K562 (cell line): ENCODE results near the gene CABLES1. TPM values are rescaled to one million over a fixed set of nuclear protein-coding genes. Genes with fewer than 3 reads are reported as not detected.

Source experiments
- ATAC-seq: fragments of 200-7000 bp; cut with Tn5 transposase; 3 replicates; pipeline ENCODE4 v1.9.1; 2020; ENCODE audit warnings: moderate library complexity
- BruUV-seq: library from RNA; stranded (reverse); fragments of 400-500 nt; replicated peaks from 2 replicates; lab custom pipeline; 2021; lab: Mats Ljungman, UMichigan
- CTCF ChIA-PET: fragments of 300-600 bp; formaldehyde crosslinking; extraction: SDS; loops from one replicate; lab custom pipeline; 2021; ENCODE audit warnings: low intra/inter-chr PET ratio; lab: Yijun Ruan, JAX
- POLR2A ChIA-PET: fragments of 300-600, 350-650 bp; sonication (Branson Sonifier 250); formaldehyde crosslinking; extraction: SDS; loops from one replicate; lab custom pipeline; 2021; ENCODE audit warnings: antibody characterized with exemption, inconsistent platforms; lab: Yijun Ruan, JAX
- DNase-seq, 4 experiments: peaks; one replicate each; pipeline versions ENCODE4 v3.0.0 to v3.0.0-alpha.2; 2011 to 2018; ENCODE audit warnings: low spot score in 3 of 4, mixed read lengths in 3 of 4; ENCODE audit errors: extremely low read depth in 1 of 4
- FAIRE-seq: peaks from 2 replicates; lab custom pipeline; 2011; peaks lifted over from hg19 to GRCh38; lab: Jason Lieb, UNC
- H2AFZ ChIP-seq: 2 replicates; pipeline ENCODE4 v1.6.0; 2011; ENCODE audit warnings: low read depth, low read length, control low read depth, inconsistent platforms
- H3K27ac ChIP-seq: fragments of 200-600 bp; 3 replicates; pipeline ENCODE4 v1.8.0; 2011; ENCODE audit warnings: low read depth, mild to moderate bottlenecking, control low read depth, inconsistent platforms, low read length, moderate library complexity, mixed read lengths; ENCODE audit errors: extremely low read depth
- H3K27me3 ChIP-seq, 2 experiments: fragments of 300-600 bp in 1 of 2; 2 replicates in 1 of 2; 3 replicates in 1 of 2; pipeline versions ENCODE4 v1.6.0 to v1.8.0; 2011; ENCODE audit warnings: inconsistent platforms in 2 of 2, low read length in 2 of 2, mild to moderate bottlenecking in 1 of 2, mixed read lengths in 1 of 2, moderate library complexity in 1 of 2; ENCODE audit not compliant: control insufficient read depth in 2 of 2, insufficient read depth in 2 of 2
- H3K36me3 ChIP-seq: fragments of 300-600 bp; 3 replicates; pipeline ENCODE4 v1.8.0; 2011; ENCODE audit warnings: mild to moderate bottlenecking, low read length, inconsistent platforms; ENCODE audit not compliant: control insufficient read depth, insufficient read depth
- H3K4me1 ChIP-seq, 2 experiments: fragments of 200-600 bp in 1 of 2; replicated peaks in 1 of 2; 2 replicates in 1 of 2; 3 replicates in 1 of 2; pipeline versions ENCODE4 v1.5.1 to v1.8.0; 2011; ENCODE audit warnings: inconsistent platforms in 2 of 2, low read length in 2 of 2, mild to moderate bottlenecking in 1 of 2, mixed read lengths in 1 of 2, moderate library complexity in 1 of 2; ENCODE audit not compliant: control insufficient read depth in 2 of 2, insufficient read depth in 2 of 2
- H3K4me2 ChIP-seq: 2 replicates; pipeline ENCODE4 v1.6.1; 2011; ENCODE audit warnings: low read length, control low read depth, inconsistent platforms, mixed read lengths; ENCODE audit not compliant: insufficient read depth
- H3K4me3 ChIP-seq: fragments of 200-600 bp; sonication (generic), shearing (Covaris generic); 2 replicates; pipeline ENCODE4 v1.5.1; 2016; ENCODE audit warnings: control low read depth, inconsistent platforms
- H3K79me2 ChIP-seq: fragments of 200-600 bp; 3 replicates; pipeline ENCODE4 v1.8.0; 2011; ENCODE audit warnings: low read length, inconsistent platforms; ENCODE audit not compliant: control insufficient read depth, insufficient read depth
- H3K9ac ChIP-seq, 2 experiments: 2 replicates each; pipeline versions ENCODE4 v1.6.0 to v1.6.1; 2011; ENCODE audit warnings: low read depth in 2 of 2, low read length in 2 of 2, control low read depth in 1 of 2, inconsistent platforms in 1 of 2, mild to moderate bottlenecking in 1 of 2, mixed read lengths in 1 of 2; ENCODE audit not compliant: insufficient read depth in 1 of 2
- H3K9me1 ChIP-seq: one replicate; pipeline ENCODE4 v1.6.0; 2011; ENCODE audit warnings: inconsistent platforms, mild to moderate bottlenecking, low read length, moderate library complexity; ENCODE audit not compliant: control insufficient read depth, insufficient read depth
- H3K9me3 ChIP-seq: replicated peaks from 2 replicates; pipeline ENCODE4 v1.5.1; 2011; ENCODE audit warnings: low read depth, low read length, inconsistent platforms; ENCODE audit not compliant: control insufficient read depth, insufficient read depth
- H4K20me1 ChIP-seq: replicated peaks from 2 replicates; pipeline ENCODE4 v1.6.1; 2011; ENCODE audit warnings: low read length, inconsistent platforms, mixed read lengths; ENCODE audit not compliant: control insufficient read depth, insufficient read depth
- ADNP ChIP-seq: fragments of 200-800 bp; sonication (Bioruptor generic); IDR thresholded peaks from 2 replicates; pipeline ENCODE4 v1.6.1; 2016; ENCODE audit warnings: missing genetic modification characterization, missing compliant biosample characterization
- CREB1 ChIP-seq, 2 experiments: sonication (generic) in 1 of 2; formaldehyde crosslinking in 1 of 2; IDR thresholded peaks; 2 replicates each; pipeline versions ENCODE4 v1.6.1 to v1.8.0; 2012 to 2022; ENCODE audit warnings: inconsistent platforms in 1 of 2, mild to moderate bottlenecking in 1 of 2, missing genetic modification reagents in 1 of 2, moderate library complexity in 1 of 2
- DDX20 ChIP-seq: fragments of 450-650 bp; IDR thresholded peaks from 2 replicates; pipeline ENCODE4 v1.6.1; 2016; ENCODE audit warnings: missing genetic modification characterization, low read depth, mild to moderate bottlenecking, missing compliant biosample characterization, moderate library complexity
- ELF4 ChIP-seq: fragments of 450-650 bp; formaldehyde crosslinking; IDR thresholded peaks from 2 replicates; pipeline ENCODE4 v1.4.0; 2022; ENCODE audit warnings: missing genetic modification characterization
- ETV5 ChIP-seq: sonication (generic); formaldehyde crosslinking; IDR thresholded peaks from 2 replicates; pipeline ENCODE4 v1.4.0; 2020; ENCODE audit warnings: low read depth, mild to moderate bottlenecking, missing genetic modification reagents
- KLF13 ChIP-seq: fragments of 450-650 bp; IDR thresholded peaks from 2 replicates; pipeline ENCODE4 v1.6.1; 2016; ENCODE audit warnings: missing genetic modification characterization, low read depth, mild to moderate bottlenecking, missing compliant biosample characterization, moderate library complexity, borderline replicate concordance
- KLF6 ChIP-seq: fragments of 250-450 bp; sonication (Bioruptor Pico); IDR thresholded peaks from 2 replicates; pipeline ENCODE4 v1.4.0; 2020; ENCODE audit warnings: mild to moderate bottlenecking, moderate library complexity, borderline replicate concordance
- MCM7 ChIP-seq, 2 experiments: fragments of 450-650 bp; IDR thresholded peaks; 2 replicates each; pipeline ENCODE4 v1.6.1; 2016 to 2018
- NCOA1 ChIP-seq: fragments of 450-650 bp; IDR thresholded peaks from 2 replicates; pipeline ENCODE4 v1.6.1; 2016; ENCODE audit warnings: low read depth
- PTRF ChIP-seq: fragments of 450-650 bp; IDR thresholded peaks from 2 replicates; pipeline ENCODE4 v1.6.1; 2016; ENCODE audit warnings: mild to moderate bottlenecking, missing genetic modification characterization, missing compliant biosample characterization
- RAD21 ChIP-seq, 2 experiments: fragments of 250-450 bp in 1 of 2; fragments of 450-650 bp in 1 of 2; sonication (Bioruptor Pico) in 1 of 2; formaldehyde crosslinking in 1 of 2; IDR thresholded peaks in 1 of 2; conservative IDR thresholded peaks in 1 of 2; 2 replicates each; pipeline versions ENCODE4 v1.4.0 to v1.8.0; 2020 to 2022; ENCODE audit warnings: mild to moderate bottlenecking in 2 of 2, moderate library complexity in 1 of 2
- STAT5B ChIP-seq: fragments of 250-450 bp; sonication (Bioruptor Pico); IDR thresholded peaks from 2 replicates; pipeline ENCODE4 v1.8.0; 2021; ENCODE audit warnings: mild to moderate bottlenecking, inconsistent platforms
- TFAM ChIP-seq: fragments of 250-450 bp; sonication (Bioruptor Pico); conservative IDR thresholded peaks from 2 replicates; pipeline ENCODE4 v1.5.0; 2021; ENCODE audit warnings: mild to moderate bottlenecking, moderate library complexity
- ZNF124 ChIP-seq: sonication (generic); formaldehyde crosslinking; IDR thresholded peaks from 2 replicates; pipeline ENCODE4 v1.8.1; 2022; ENCODE audit warnings: missing genetic modification reagents
- ZNF175 ChIP-seq: fragments of 200-800 bp; sonication (Bioruptor generic); IDR thresholded peaks from 2 replicates; pipeline ENCODE4 v1.6.1; 2016; ENCODE audit warnings: low read depth, mild to moderate bottlenecking, missing genetic modification characterization, missing compliant biosample characterization
- ZNF76 ChIP-seq: fragments of 250-450 bp; sonication (Bioruptor Pico); IDR thresholded peaks from 2 replicates; pipeline ENCODE4 v1.4.0; 2020; ENCODE audit warnings: mild to moderate bottlenecking, moderate library complexity, borderline replicate concordance
- ZNF780A ChIP-seq: fragments of 250-450 bp; sonication (Bioruptor Pico); IDR thresholded peaks from 2 replicates; pipeline ENCODE4 v1.5.0; 2021; ENCODE audit warnings: mild to moderate bottlenecking
- WGBS: fragments of 100-300 bp; shearing (Covaris generic); methylation state at CpG from one replicate; pipeline ENCODE4 v1.1.6; 2016; ENCODE audit warnings: low coverage, mixed read lengths; ENCODE audit not compliant: insufficient coverage; ENCODE audit errors: missing lambda C conversion rate; 5-methylcytosine and 5-hydroxymethylcytosine counted together
- in situ Hi-C: fragments of 300-500 bp; cut with MboI; formaldehyde crosslinking; loops from 4 replicates; pipeline ENCODE4 v1.15.0; 2018; ENCODE audit warnings: inconsistent platforms, mixed read lengths
- intact Hi-C: fragments of 100-400 bp; cut with micrococcal nuclease; formaldehyde crosslinking; loops from 2 replicates; pipeline ENCODE4 v1.14.2; 2022
- polyA plus RNA-seq, 8 experiments: library from polyadenylated mRNA; depleted of rRNA in 4 of 8; stranded (reverse) in 5 of 8; unstranded in 3 of 8; fragments of >200 nt; fragmentation: Nextera tagmentation in 2 of 8; fragmentation: Illumina TruSeq in 1 of 8; extraction: Ambion mirVana in 2 of 8; extraction: Trizol in 1 of 8; gene quantifications; 2 replicates each; pipeline versions ENCODE4 v1.2.1 to v1.2.3, GENCODE V29; 2011 to 2014; ENCODE audit warnings: inconsistent platforms in 1 of 8, missing spikeins in 1 of 8
- total RNA-seq, 7 experiments: library from RNA; depleted of rRNA in 6 of 7; stranded (reverse); fragments of >200 nt in 6 of 7; fragmentation: Illumina TruSeq in 2 of 7; extraction: Trizol in 2 of 7; gene quantifications; 2 replicates each; pipeline versions ENCODE4 v1.2.1 to v1.2.3, GENCODE V29; 2011 to 2021; ENCODE audit warnings: low replicate concordance in 1 of 7
- TF ChIP-seq, protein P1 (sequence below): sonication (generic); formaldehyde crosslinking; IDR thresholded peaks from 2 replicates; pipeline ENCODE4 v1.8.1; 2023; ENCODE audit warnings: missing genetic modification reagents, mild to moderate bottlenecking, borderline replicate concordance

CABLES1 gene
- total and polyA plus RNA-seq, 9 of the 15 experiments (the other 6 are each of a cell fraction or from before 2014, with no cell fraction given): 0.04 to 0.10 (median 0.06) TPM; not detected in 3

DNA sequence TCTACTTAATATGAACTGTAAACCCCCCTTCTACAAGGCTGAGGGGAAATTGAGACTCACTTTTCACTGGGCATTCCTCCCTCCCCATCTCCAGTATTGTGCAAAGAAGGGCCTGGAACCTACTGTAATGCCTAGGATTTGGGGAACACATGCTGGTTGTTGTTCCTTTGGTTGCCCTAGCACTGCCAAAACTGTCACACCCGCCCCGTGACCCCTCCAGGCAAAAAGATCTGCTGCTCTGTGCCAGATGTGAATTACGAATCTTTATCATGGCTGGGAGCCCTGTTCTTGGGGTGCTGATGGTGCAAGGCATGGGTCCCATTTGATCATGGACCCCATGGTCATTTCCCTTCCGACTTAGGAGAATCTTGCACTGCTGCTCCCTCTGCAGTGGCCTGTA, 95.4 kb downstream of the CABLES1 start:
- FAIRE-seq (no peak), ATAC-seq (no peak), DNase-seq (no peak)
- no peaks in the 10 kb centered on the region for H3K36me3 ChIP-seq
- TF ChIP-seq TFAM (CRISPR knock-in tag) (no peak), ETV5 (CRISPR knock-in tag) (no peak), PTRF (tag) (no peak), KLF6 (CRISPR knock-in tag) (no peak), ADNP (no peak), KLF13 (no peak), CREB1 (IDR thresholded peaks at IDR 0.05) (no peak), CREB1 (CRISPR knock-in tag; IDR thresholded peaks at IDR 0.05) (no peak), DDX20 (no peak), ZNF124 (CRISPR knock-in tag) (no peak), ZNF76 (CRISPR knock-in tag) (no peak), ZNF780A (no peak), ELF4 (no peak), ZNF175 (CRISPR knock-in tag) (no peak), STAT5B (CRISPR knock-in tag) (no peak), RAD21 (CRISPR knock-in tag; conservative IDR thresholded peaks at IDR 0.05 in 1 of 2, IDR thresholded peaks at IDR 0.05 in 1 of 2) (no peak), NCOA1 (no peak), MCM7 (IDR thresholded peaks at IDR 0.05) (no peak)
- TF ChIP-seq, protein P1, sequence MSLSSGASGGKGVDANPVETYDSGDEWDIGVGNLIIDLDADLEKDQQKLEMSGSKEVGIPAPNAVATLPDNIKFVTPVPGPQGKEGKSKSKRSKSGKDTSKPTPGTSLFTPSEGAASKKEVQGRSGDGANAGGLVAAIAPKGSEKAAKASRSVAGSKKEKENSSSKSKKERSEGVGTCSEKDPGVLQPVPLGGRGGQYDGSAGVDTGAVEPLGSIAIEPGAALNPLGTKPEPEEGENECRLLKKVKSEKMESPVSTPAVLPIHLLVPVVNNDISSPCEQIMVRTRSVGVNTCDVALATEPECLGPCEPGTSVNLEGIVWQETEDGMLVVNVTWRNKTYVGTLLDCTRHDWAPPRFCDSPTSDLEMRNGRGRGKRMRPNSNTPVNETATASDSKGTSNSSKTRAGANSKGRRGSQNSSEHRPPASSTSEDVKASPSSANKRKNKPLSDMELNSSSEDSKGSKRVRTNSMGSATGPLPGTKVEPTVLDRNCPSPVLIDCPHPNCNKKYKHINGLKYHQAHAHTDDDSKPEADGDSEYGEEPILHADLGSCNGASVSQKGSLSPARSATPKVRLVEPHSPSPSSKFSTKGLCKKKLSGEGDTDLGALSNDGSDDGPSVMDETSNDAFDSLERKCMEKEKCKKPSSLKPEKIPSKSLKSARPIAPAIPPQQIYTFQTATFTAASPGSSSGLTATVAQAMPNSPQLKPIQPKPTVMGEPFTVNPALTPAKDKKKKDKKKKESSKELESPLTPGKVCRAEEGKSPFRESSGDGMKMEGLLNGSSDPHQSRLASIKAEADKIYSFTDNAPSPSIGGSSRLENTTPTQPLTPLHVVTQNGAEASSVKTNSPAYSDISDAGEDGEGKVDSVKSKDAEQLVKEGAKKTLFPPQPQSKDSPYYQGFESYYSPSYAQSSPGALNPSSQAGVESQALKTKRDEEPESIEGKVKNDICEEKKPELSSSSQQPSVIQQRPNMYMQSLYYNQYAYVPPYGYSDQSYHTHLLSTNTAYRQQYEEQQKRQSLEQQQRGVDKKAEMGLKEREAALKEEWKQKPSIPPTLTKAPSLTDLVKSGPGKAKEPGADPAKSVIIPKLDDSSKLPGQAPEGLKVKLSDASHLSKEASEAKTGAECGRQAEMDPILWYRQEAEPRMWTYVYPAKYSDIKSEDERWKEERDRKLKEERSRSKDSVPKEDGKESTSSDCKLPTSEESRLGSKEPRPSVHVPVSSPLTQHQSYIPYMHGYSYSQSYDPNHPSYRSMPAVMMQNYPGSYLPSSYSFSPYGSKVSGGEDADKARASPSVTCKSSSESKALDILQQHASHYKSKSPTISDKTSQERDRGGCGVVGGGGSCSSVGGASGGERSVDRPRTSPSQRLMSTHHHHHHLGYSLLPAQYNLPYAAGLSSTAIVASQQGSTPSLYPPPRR: no peak
- CTCF ChIA-PET: no interaction called here
- H3K79me2 ChIP-seq: no peaks in the 10 kb centered on the region
- peaks cover 57 to 58% of the 10 kb centered on the region in 2 experiments for H3K27me3 ChIP-seq
- 8% methylated on average over 4 of the region's 4 CpGs for WGBS
- intact Hi-C loops (loop anchor here (10.0 kb wide), 1 partner anchor 274 kb away; the partner anchor contains the start of gene RMC1), in situ Hi-C loops (no loop called here)
- no peaks in the 10 kb centered on the region for H3K9me3 ChIP-seq
- H3K4me1 ChIP-seq: peaks cover 0 to 6% of the 10 kb centered on the region in 2 experiments; a peak in 1 of 5 replicates
- H3K9ac ChIP-seq: no peak overlapping the region
- no peak overlapping the region for H3K4me3 ChIP-seq
- H3K4me2 ChIP-seq: no peak overlapping the region
- POLR2A ChIA-PET: no interaction called here
- BruUV-seq: no TSS peak
- H3K9me1 ChIP-seq: no peaks in the 10 kb centered on the region
- H3K27ac ChIP-seq: no peak overlapping the region
- H4K20me1 ChIP-seq: no peaks in the 10 kb centered on the region
- no peak overlapping the region for H2AFZ ChIP-seq
